Activated CD4-positive, alpha-beta T cell treated with anti-CD3 and anti-CD28 coated beads, Interleukin-2, Interleukin-4, amounts not matched to agents 100 ng/mL and 50 ng/mL, durations not matched to agents 16 hours and 8 hours (primary cell): ENCODE measurements around the gene ASGR2.
"Not testable (repeated sequence)": the region's sequence is repeated elsewhere in the genome, so short reads cannot be mapped to it uniquely, and the experiment has no call there.

Experiments used
- DNase-seq: peaks from one replicate; pipeline ENCODE4 v3.0.0-alpha.2; 2020; ENCODE audit warnings: low spot score

The ASGR2 gene

DNA sequence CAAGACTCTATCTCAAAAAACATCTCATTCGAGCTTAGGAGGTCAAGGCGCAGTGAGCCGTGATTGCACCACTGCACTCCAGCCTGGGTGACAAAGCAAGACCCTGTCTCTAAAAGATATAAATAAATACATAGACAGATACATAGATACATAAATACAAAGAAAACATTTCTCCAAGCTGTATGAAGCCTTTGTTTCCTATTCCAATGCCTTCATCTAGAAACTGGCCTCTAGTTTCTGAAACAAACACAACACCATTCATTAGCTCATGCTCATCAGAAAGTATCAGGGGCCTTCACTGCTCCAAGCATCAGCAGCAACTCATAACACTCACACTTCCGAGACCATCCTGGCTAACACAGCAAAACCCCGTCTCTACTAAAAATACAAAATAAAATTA lies 10.3 kb upstream of the ASGR2 start:
- no peak for DNase-seq

DNA sequence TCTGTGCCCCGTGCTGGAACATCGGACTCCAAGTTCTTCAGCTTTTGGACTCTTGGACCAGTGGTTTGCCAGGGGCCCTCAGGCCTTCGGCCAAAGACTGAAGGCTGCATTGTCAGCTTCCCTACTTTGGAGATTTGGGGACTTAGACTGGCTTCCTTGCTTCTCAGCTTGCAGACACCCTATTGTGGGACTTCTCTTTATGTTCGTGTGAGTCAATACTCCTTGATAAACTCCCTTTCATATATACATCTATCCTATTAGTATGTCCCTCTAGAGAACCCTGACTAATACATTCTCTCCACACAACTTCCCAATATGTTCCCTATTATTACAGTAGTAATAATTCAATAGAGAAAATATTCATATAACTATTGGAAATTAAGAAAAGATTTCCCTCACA lies 9.2 kb upstream of the ASGR2 start:
- DNase-seq: no peak

DNA sequence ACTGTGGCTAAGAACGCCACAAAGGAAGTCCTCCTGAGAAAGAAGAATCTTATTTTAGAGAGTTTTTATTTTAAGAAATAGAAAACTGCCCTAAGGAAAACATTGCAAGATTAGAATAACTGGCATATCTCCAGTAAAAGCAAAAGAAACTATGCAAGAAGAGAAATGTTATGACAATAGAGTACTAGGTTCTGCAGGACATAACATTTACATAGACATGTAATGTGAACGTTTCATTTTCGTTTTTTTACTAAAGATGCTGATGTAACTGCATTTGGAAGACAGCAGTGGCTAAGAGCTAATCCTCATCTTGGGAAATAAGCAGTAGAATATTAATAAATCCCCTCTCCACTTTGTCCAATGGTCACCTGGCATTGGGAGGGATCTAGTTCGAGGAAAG lies 7.8 kb upstream of the ASGR2 start:
- DNase-seq: no peak

DNA sequence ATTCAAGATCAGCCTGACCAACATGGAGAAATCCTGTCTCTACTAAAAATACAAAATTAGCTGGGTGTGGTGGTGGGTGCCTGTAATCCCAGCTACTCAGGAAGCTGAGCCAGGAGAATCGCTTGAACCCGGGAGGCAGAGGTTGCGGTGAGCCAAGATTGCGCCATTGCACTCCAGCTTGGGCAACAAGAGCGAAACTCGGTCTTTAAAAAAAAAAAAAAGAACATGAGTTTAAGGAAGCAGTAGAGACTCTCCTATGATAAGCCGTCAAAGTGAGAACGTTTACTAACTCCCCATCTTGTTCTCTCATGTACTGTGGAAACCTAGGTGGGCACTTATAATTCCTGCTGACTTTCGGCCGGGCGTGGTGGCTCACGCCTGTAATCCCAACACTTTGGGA lies 6.0 kb upstream of the ASGR2 start:
- not testable (repeated sequence) for DNase-seq

DNA sequence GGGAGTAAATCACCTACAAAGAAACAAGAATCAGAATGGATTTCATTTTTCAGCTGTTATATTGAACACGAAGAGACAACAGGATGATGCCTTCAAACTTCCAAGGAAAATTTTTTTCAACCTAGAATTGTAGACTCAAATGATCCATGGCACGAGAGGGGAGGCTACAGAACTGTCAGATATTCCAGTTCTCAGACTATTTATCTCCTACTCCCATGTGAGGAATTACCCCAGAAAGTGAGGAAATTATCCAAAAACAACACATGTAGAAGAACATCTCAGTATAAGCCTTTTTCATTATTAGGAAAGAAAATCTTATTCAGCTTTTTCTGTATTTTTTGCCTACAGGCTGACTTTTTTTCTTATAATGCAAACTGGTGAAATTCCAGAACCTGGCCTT lies 5.5 kb upstream of the ASGR2 start:
- no peak for DNase-seq

DNA sequence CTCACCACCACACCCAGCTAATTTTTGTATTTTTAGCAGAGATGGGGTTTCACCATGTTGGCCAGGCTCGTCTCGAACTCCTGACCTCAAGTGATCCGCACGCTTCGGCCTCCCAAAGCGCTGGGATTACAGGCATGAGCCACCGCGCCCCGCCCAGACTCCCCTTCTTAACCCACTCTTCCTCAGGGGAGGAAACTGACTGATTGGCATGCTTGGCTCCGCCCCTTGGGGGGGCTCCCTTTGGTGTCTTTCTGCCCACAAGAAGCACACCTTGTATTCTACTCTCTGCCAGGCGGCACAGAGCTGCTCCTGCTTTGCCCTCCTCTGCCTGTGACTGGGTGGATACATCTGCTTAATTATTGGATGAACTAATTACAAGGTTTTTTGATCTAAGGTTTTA lies 4.7 kb upstream of the ASGR2 start:
- DNase-seq: no peak

DNA sequence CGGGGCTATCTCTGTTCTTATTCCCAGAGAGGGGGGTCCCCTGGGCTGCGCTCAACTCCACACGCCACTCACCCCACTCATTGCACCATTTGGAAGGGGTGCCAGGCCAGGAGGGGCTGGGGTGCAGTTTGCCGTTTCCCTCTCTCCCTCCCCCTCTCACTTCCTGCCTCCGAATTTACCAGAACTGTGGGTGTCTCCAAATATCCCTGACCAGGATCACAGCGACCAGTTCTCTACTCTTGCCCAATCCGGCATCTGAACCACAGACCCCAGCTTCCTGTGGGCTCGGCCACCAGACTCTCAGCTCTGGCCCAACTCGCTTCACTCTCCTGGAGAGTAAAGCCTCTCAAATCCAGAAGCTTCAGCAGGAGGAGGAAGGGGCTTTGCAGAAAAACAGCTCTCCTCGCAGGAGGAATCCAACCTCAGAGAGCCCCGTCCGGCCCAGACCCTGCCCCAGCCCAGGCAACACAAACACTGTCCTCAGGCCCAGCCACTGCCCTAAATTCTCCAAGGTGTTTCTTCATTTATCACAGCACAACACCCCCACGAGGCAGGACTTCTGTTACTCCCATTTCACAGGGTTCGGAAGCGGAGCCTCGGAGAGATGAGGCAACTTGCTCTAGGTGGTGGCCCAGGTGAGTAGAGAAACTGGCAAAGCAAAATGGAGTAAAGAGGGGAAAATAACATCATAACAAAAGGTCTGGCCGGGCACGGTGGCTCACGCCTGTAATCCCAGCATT lies 423 bp upstream of the ASGR2 start:
- no peak for DNase-seq

DNA sequence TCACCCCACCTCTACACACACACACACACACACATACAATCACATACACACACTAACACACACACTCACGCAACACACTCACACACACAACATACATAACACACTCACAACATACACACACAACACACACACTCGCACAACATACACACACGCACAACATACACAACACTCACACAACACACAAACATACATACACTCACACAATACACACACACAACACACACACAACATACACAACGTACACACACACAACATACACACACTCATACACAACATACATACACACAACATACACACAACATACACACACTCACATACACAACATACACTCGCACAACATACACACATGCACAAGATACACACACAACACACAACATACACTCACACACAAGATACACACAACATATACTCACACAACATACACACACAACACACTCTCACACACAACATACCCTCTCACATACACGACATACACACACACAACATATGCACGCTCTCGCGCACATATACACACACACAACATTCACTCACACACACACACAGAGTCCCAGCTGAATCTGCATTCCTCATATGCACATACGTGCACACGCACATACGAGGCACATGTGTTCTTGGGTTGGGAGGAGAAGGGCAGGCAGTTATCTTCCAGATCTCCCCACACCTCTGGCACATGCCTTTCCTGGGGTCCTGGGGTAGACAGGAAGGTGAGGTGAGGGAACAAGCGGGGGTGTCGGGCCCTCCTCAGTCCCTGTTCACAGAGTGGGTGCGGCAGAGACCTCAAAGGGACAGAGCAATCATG lies 1.1 kb downstream of the ASGR2 start:
- DNase-seq: no peak

DNA sequence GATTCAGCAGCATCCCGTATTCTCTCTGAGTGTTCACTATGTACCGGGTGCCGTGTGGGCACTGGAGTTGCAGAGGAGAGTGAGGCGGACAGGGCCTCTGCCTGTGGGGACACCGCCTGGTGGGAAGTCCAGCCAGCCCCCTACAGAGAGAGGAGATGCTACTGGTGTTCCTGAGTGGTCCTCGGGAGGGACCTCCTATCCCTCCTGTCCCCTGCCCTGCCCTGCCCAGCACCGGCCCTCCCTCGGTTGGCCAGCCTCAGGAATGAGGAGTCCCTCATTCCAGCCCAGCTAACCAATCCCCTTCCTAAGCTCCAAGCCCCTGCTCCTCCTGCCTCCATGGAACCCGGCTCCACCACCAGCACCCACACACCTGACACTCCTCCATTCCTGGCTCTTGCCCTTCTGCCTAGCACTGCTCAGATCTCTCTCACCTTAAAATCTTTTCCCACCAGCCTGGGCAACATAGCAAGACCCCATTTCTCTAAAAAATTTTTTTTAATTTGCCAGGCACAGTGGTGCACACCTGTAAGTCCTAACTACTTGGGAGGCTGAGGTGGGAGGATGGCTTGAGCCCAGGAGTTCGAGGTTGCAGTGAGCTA lies 2.0 kb downstream of the ASGR2 start:
- DNase-seq: no peak

DNA sequence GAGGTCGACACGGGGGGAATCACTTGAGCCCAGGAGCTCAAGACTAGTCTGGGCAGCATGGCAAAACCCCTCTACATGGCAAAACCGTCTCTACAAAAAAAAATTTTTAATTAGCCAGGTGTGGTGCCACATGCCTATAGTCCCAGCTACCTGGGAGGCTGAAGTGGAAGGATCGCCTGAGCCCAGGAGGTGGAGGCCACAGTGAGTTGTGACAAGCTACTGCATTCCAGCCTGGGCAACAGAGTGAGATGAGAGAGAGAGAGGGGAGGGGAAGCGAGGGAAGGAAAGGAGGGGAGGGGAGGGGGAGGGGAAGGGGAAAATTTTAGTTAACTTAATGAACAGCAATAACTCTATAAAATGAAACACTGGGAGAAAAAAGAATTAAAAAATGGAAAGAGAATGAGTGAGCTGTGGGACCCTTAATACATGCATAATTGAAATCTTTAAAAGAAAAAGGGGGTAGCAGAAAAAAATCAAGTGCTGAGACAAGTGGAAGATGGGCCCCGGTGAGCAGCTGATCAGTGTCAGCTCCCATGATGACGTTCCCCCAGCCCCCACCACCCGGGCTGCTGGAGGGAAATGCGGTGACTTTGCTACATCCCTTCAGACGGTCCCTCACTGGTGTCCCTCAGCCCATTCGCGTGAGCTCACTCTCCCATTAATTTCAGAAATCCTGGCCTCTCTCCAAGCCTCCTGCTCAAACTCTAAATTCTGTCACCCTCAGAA lies 2.7 kb downstream of the ASGR2 start:
- no peak for DNase-seq

DNA sequence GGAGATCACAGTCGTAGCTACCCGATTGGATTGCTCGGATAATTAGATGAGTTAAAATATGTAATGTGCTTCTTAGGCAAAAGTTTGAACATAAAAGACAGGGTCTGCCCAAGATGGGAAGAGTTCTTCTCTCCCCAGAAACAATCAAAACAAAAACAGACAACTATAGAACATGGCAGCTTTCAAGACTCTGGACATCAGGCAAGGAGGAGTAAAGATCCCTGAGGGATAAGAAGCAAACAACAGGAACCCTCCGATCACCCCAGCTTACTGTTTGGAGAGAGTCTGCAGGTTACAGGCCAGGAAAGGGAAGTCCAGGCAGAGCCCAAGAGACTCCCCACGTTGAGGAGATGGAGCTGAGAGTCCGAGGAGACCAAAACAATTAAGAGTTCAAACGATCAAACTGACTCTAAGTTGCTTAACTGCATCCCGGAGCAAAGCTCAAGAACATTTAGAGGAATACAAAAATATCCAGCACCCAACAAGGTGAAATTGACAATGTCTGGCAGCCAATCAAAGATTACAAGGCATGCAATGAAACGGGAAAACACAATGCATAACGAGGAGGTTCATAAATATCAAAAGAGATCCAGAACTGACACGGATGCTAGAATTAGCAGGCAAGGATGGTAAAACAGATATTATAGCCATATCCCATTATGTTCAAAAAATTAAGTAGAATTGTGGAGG lies 3.9 kb downstream of the ASGR2 start:
- no peak for DNase-seq

DNA sequence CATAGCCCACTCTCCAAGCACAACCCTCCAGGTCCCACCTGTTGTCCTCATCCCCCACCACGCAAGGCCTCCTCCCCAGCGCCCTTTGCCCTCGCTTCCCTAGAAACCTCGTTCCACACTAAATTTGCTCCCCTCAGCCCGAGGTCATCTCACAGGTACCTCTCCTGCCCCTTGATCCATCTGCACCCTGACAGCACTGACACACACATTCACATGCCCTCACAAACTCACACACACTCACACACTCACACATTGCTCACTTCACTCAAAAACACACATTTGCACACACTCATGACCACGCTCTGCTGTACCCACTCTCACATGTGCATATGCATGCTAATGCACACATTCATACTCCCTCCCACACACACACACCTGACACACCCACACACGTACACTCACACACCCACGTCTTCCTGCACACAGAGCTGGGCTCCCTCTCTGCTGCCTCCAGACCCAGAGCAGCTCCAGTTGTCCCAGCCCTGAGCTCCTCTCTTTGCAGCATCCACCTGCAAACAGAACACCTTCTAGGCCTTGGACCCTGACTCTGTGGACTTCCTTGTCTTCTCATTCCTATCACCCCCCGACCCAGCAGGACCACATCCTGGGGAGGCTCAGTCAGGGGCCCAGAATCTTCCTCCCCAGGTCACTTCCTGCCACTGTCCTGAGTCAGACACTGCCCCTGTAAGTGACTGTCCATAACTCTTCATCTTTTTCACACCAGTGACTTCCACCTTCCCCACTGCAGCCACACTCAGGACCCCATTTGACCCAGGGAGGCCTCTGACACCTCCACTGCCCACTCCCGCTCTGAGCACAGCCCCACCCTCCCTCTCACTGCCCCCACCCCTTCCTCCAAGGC lies 4.9 kb downstream of the ASGR2 start:
- no peak for DNase-seq

DNA sequence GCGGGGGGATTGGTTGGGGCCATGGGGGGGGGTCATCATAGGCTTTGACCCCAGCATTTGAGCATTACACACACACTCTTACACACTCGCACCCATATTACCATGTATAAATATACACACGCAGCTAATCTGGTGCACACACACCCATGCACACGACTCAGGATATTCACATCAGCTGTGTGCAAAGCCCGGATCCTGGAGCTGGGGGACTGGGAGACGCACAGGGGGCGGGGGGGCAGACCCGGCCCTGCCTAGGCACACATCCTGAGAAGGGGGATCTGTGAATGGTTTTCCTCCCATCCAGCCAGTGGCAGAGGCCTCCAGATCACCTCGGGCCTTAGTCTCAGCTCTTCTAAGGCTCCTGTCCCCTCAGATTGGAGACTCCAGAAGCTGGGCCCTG lies 5.6 kb downstream of the ASGR2 start:
- no peak for DNase-seq

DNA sequence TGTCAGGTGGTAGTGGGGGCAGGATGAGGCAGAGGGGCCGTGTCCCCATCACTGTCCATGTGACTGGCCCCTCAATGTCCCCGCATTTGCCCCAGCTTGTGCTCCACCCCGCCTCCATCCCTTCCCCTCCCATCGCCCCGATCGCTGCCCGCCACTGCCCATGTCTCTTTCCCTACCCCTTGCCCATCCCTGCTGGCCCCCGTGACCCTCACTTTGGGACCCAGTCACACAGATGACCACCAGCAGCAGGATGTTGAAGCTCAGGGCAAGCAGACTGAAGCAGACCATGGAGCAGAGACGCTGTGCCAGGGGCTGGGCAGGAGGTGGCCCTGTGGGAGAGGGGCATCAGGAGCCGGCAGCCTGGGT lies 6.1 kb downstream of the ASGR2 start:
- DNase-seq: no peak

DNA sequence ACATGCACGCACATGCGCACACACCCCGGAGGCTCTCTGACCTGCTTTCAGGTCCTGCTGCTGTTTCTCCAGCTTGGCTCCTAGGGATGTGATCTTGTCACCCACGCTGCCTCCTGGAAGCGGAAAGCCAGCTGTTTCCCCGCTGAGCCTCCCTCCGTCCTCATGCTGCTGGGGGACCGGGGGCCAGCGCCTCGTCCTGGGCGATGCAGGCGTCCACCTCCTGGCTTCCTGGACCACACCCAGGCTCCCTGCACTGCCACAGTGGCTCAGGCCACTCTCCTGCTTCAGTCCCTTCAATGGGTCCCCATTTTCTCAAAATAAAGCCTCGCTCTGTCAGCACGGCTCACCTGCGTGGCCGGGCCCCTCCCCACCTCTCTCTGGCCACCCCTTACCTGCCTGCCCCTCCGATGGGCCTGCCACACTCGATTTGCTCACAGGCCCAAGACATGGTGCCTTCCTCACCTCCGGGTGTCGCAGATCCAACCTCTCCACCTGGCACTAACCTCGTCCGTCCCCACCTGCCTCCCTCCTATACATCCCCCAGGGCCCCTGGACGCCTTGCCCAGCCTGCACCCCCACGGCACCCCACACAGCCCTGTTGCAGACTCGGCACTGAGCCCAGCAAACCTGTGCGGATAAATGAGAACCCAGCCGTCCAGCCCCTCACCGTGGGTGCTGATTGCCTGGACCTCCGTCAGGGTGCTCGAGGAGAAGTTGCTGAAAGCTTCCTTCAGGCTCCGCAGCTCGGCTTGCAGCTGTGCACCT lies 6.6 kb downstream of the ASGR2 start:
- DNase-seq: no peak

DNA sequence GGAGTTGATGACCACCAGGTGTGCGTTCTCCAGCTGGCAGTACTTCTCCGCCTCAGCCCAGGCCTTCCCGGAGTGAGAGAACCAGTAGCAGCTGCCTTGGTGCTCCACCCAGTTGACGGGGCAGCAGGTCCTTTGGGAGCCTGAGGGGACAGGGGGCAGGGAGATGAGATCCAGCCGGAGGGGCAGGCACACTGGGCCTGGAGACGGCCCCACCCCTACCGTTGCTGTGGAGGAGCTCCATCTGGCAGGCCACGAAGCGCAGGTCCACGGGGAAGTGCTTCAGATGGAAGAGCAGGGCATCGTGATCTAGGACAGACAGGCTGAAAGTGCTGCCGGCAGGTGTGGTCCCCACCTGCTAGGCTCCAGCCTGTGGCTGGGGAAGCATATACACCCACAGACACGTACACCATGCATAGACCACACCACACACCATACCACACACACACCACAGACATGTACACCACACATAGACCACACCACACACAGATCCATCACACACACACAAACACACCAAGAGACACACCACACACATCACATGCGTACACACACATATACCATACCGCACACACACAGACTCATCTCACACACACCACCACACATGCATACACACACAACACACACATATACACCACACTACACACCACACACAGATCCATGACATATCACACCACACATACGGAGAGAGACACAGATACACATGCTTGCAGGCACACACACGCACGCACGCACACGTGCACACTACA lies 7.4 kb downstream of the ASGR2 start:
- no peak for DNase-seq

DNA sequence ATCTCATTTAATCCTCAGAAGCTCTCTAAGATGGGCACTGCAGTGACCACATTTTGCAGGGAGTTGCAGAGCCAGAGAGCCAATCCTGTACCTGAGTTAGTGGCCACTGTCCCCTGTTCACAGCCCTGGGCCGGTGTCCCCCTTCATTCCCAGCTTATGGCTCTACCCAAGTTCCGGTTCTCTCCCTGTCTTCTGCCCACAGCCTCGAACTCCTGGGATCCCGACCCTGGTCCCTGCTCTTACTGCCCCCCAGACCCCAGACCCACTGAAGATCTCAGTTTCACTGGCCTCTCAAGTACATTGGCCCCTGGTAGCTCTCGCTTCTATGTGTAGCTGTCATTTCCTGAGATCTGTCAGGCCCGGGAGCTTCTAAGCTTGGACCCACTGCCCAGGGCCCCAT lies 12.2 kb downstream of the ASGR2 start:
- no peak for DNase-seq

DNA sequence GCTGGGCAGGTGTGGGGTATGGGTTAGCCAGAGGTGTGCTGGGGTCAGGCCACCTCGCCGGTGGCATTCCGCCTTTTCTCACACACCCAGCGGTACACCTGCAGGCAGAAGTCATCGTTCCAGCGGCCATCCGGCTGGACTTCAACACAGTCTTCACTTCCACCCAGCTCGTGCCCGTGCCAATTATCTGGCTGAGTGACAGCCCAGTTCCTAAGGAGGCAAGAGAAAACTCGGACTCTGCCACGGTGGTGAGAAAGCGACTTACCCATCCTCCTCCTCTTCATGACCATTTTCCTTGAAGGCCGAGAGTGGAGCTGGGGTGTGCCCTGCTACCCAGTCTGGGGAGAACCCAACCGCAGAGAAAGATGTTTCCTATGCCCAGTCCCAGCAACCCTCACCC lies 13.1 kb downstream of the ASGR2 start:
- no peak for DNase-seq

DNA sequence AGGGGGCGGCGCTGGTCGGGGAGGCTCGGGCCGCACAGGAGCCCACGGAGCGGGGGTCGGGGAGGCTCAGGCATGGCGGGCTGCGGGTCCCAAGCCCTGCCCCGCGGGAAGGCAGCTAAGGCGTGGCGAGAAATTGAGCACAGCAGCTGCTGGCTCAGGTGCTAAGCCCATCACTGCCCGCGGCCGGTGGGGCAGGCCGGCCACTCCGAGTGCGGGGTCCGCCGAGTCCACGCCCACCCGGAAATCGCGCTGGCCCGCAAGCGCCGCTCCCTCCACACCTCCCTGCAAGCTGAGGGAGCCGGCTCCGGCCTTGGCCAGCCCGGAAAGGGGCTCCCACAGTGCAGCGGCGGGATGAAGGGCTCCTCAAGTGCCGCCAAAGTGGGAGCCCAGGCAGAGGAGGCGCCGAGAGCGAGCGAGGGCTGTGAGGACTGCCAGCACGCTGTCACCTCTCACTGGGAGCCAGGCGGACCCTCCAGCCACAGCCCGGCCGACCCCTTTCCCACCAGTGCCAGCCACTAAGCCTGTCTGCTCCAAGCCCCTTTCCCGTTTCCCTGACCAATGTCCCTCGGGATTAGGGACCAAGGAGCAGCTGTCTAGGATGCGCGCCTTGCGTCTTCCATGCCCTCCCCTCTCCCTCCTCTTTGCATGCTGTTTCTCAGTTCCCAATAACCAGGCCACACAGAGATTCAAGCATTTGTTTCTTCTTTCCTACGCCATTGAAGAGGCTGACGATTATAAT lies 13.8 kb downstream of the ASGR2 start:
- DNase-seq: not testable (repeated sequence)
